NCI-H2227 (cell line): Measurements from ENCODE around the gene DHFR.
"Not testable (repeated sequence)": the region's sequence is repeated elsewhere in the genome, so short reads cannot be mapped to it uniquely, and the experiment has no call there.

Experiments used
- DNase-seq: peaks from one replicate; lab custom pipeline; 2025; ENCODE audit not compliant: unreplicated experiment; lab: John Stamatoyannopoulos, UW

The DHFR gene

GRCh38 chr5:80600943-80601693, 53.7 kb downstream of the DHFR start:
- DNase-seq: no peak

- DNase-seq: no peak
Observed at GRCh38 chr5:80597500-80597899, 57.3 kb downstream of the DHFR start.

- no peak for DNase-seq
Observed at GRCh38 chr5:80594810-80595209, 60.0 kb downstream of the DHFR start.

- no peak for DNase-seq
Observed at GRCh38 chr5:80592761-80593160, 62.0 kb downstream of the DHFR start.

- DNase-seq: no peak
Observed at GRCh38 chr5:80592105-80592504, 62.7 kb downstream of the DHFR start.

- DNase-seq: no peak
Observed at GRCh38 chr5:80591352-80591751, 63.4 kb downstream of the DHFR start.

- no peak for DNase-seq
Observed at GRCh38 chr5:80590766-80591165, 64.0 kb downstream of the DHFR start.

- no peak for DNase-seq
Observed at GRCh38 chr5:80588858-80589540, 65.8 kb downstream of the DHFR start.

GRCh38 chr5:80584770-80585169, 70.0 kb downstream of the DHFR start:
- DNase-seq: no peak

- DNase-seq: not testable (repeated sequence)
Observed at GRCh38 chr5:80580291-80580690, 74.5 kb downstream of the DHFR start.

- no peak for DNase-seq
Observed at GRCh38 chr5:80579050-80579449, 75.7 kb downstream of the DHFR start.

- no peak for DNase-seq
Observed at GRCh38 chr5:80577707-80578106, 77.1 kb downstream of the DHFR start.

- no peak for DNase-seq
Observed at GRCh38 chr5:80576383-80576782, 78.4 kb downstream of the DHFR start.
